Peyer's patch (tissue), 4 donors: Measurements from ENCODE around the gene ATP13A3.

Experiments used
- POLR2A ChIP-seq, 2 donors: fragments of 450-650 bp; IDR thresholded peaks; one replicate each; pipeline ENCODE4 v1.5.1; 2017; ENCODE audit warnings: antibody characterized with exemption in 2 of 2, mild to moderate bottlenecking in 2 of 2, moderate library complexity in 2 of 2
- TF ChIP-seq, protein P1 (sequence below), 6 experiments: fragments of 450-650 bp in 4 of 6; fragments of 200-600 bp in 2 of 6; sonication (generic) in 1 of 6; IDR thresholded peaks; one replicate each; pipeline ENCODE4 v1.5.1; 2017 to 2019; ENCODE audit warnings: antibody characterized with exemption in 6 of 6, mild to moderate bottlenecking in 3 of 6, moderate library complexity in 1 of 6

DNA sequence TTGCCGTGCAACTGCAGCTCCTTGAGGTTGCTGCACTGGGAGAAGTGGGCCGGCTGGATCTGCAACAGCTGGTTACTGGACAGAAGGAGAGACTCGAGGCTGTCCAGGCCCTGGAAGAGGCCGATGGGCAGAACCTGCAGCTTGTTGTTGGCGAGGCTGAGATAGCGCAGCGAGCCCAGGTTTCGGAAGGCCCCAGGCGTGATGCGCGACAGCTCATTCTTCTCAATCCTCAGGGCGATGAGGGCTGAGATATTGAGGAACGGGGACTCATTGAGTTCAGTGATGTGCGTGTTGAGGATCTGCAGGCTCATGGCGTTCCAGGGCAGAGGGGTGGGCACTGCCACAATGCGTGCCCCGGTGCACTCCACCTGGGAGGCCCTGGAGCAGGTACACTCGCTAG lies 126.2 kb downstream of the ATP13A3 start:
- TF ChIP-seq POLR2A (IDR thresholded peaks at IDR 0.05) = no peak
- TF ChIP-seq, protein P1, sequence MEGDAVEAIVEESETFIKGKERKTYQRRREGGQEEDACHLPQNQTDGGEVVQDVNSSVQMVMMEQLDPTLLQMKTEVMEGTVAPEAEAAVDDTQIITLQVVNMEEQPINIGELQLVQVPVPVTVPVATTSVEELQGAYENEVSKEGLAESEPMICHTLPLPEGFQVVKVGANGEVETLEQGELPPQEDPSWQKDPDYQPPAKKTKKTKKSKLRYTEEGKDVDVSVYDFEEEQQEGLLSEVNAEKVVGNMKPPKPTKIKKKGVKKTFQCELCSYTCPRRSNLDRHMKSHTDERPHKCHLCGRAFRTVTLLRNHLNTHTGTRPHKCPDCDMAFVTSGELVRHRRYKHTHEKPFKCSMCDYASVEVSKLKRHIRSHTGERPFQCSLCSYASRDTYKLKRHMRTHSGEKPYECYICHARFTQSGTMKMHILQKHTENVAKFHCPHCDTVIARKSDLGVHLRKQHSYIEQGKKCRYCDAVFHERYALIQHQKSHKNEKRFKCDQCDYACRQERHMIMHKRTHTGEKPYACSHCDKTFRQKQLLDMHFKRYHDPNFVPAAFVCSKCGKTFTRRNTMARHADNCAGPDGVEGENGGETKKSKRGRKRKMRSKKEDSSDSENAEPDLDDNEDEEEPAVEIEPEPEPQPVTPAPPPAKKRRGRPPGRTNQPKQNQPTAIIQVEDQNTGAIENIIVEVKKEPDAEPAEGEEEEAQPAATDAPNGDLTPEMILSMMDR (IDR thresholded peaks at IDR 0.05) = no peak
